T-helper 2 cell treated with Interferon-gamma antibody and Interleukin-4, amounts not matched to agents 100 ng/mL and 5 ng/mL, for 36 hours (primary cell): ENCODE data around the gene COMMD7. TPM values are rescaled to one million over a fixed set of nuclear protein-coding genes. Genes with fewer than 3 reads are reported as not detected.

ENCODE experiments used
- intact Hi-C: fragments of 100-400 bp; cut with micrococcal nuclease; formaldehyde crosslinking; loops from one replicate; pipeline ENCODE4 v1.15.1; 2023
- total RNA-seq: library from RNA; stranded (reverse); gene quantifications from 2 replicates; pipeline ENCODE4 v1.2.3, GENCODE V29; 2022

Gene COMMD7
- 68.4 and 68.6 TPM in 2 replicates for total RNA-seq

- intact Hi-C loops = loop anchor here (2.0 to 5.0 kb wide), 2 partner anchors 19 to 206 kb away; partner anchors contain the start of gene DNMT3B
Measured at GRCh38 chr20:32743237-32744112, at the start of gene COMMD7. TSS of gene COMMD7 (minus strand) at chr20:32743467. CDS start at chr20:32743391, 76 bp downstream.

GRCh38 chr20:32792731-32793458 lies 49.6 kb upstream of the COMMD7 start:
- intact Hi-C loops = no loop called here

- intact Hi-C loops = no loop called here
Measured at GRCh38 chr20:32792316-32792715, 49.0 kb upstream of the COMMD7 start.

GRCh38 chr20:32790751-32791057 lies 47.4 kb upstream of the COMMD7 start:
- intact Hi-C loops = loop anchor here (1.0 to 2.0 kb wide), 2 partner anchors 306 to 508 kb away; no protein-coding TSS in a partner anchor

GRCh38 chr20:32789896-32790750 lies 46.9 kb upstream of the COMMD7 start:
- intact Hi-C loops = loop anchor here (1.0 to 2.0 kb wide), 2 partner anchors 306 to 509 kb away; no protein-coding TSS in a partner anchor

- intact Hi-C loops = no loop called here
Measured at GRCh38 chr20:32787168-32787567, 43.9 kb upstream of the COMMD7 start.

- intact Hi-C loops = no loop called here
Measured at GRCh38 chr20:32786059-32786760, 42.9 kb upstream of the COMMD7 start.

GRCh38 chr20:32784369-32785080 lies 41.3 kb upstream of the COMMD7 start:
- intact Hi-C loops = no loop called here

- intact Hi-C loops = no loop called here
Measured at GRCh38 chr20:32780749-32781655, 37.7 kb upstream of the COMMD7 start.

- intact Hi-C loops = no loop called here
Measured at GRCh38 chr20:32780278-32780677, 37.0 kb upstream of the COMMD7 start.

- intact Hi-C loops = no loop called here
Measured at GRCh38 chr20:32779500-32780211, 36.4 kb upstream of the COMMD7 start.

GRCh38 chr20:32777177-32777956 lies 34.1 kb upstream of the COMMD7 start:
- intact Hi-C loops = no loop called here

GRCh38 chr20:32775336-32775991 lies 32.2 kb upstream of the COMMD7 start:
- intact Hi-C loops = no loop called here

- intact Hi-C loops = no loop called here
Measured at GRCh38 chr20:32773855-32774254, 30.6 kb upstream of the COMMD7 start.

GRCh38 chr20:32773223-32773622 lies 30.0 kb upstream of the COMMD7 start:
- intact Hi-C loops = no loop called here

- intact Hi-C loops = no loop called here
Measured at GRCh38 chr20:32772046-32772445, 28.8 kb upstream of the COMMD7 start.
